NCI-H146 treated with DMSO at 0.1 percent for 48 hours (cell line): ENCODE results near the gene PRPF18.

Experiments
- DNase-seq: peaks from one replicate; lab custom pipeline; 2025; ENCODE audit not compliant: unreplicated experiment; lab: John Stamatoyannopoulos, UW

The PRPF18 gene

GRCh38 chr10:13604357-13605040, 17.7 kb downstream of the PRPF18 start:
- no peak for DNase-seq

DNA sequence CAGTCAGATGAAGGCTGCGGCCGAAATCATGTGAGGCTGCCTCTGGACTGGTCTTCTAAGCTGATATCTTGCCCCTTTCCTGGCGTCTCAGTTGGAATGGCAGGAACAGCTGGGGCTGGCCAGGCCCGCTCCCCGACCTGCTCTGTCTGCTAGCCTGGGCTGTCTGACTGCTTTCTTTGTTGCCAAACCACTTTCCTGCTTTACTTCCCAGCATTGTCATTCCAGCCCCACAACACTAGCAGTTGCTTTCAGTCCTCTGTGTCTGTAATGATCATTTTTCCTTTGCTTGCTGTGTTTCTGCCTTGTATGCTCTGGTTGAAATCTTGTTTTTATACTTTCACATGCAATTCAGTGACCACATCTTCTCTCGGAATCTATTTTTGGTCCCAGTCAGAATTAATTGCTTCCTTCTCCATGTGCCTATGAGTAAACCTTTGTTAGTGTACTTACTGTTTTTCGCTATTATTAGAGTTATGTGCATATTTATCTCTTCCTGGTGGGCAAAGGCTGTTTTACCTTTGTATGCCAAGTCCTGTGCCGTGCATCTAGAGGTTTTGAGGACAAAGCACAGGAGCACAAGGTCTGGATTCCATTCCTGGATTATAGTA, 21.6 kb downstream of the PRPF18 start:
- no peak for DNase-seq

GRCh38 chr10:13612654-13613373, 26.0 kb downstream of the PRPF18 start:
- DNase-seq = no peak

- DNase-seq = no peak
These were observed 26.8 kb downstream of the PRPF18 start for GRCh38 chr10:13613519-13613918.

GRCh38 chr10:13614530-13615332, 28.0 kb downstream of the PRPF18 start:
- no peak for DNase-seq

GRCh38 chr10:13615650-13616300, 29.0 kb downstream of the PRPF18 start:
- no peak for DNase-seq

DNA sequence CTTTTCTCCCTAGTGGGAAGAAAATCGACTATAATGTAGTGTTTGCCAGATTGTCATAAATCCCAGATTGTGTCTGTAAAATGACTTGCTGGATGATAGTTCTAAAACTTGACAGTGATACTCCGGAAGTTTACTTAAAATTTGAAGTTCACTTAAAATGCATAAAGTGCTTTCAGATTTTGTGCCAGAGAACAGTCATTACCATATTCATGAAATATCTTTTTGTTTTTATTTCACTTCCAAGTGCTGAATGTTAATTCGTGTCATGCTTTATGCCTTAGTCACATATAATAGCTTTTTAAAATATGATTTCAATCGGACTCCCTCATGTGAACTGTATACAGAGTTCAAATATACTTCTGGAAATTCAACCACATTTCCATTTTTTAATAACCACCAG, 30.4 kb downstream of the PRPF18 start:
- DNase-seq = no peak

DNA sequence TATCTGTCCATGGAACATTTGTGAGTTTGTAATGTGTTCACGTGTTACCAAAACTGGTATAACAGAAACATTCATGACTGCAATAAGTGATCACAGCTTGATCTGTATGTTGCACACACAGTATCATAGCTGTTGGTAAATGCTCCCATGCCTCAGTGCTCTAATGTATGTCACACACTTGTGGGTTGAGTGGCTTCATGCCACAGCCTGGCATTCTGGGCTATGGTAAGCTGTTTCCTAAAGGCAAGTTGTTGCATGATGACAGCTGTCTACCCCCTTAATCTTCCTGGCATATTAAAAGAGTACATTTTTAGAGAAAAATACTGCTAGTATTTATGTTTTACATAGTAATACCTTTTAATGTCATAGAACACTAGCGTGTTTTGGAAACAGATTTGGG, 35.2 kb downstream of the PRPF18 start:
- no peak for DNase-seq

GRCh38 chr10:13624630-13625029, 37.9 kb downstream of the PRPF18 start:
- DNase-seq = no peak

DNA sequence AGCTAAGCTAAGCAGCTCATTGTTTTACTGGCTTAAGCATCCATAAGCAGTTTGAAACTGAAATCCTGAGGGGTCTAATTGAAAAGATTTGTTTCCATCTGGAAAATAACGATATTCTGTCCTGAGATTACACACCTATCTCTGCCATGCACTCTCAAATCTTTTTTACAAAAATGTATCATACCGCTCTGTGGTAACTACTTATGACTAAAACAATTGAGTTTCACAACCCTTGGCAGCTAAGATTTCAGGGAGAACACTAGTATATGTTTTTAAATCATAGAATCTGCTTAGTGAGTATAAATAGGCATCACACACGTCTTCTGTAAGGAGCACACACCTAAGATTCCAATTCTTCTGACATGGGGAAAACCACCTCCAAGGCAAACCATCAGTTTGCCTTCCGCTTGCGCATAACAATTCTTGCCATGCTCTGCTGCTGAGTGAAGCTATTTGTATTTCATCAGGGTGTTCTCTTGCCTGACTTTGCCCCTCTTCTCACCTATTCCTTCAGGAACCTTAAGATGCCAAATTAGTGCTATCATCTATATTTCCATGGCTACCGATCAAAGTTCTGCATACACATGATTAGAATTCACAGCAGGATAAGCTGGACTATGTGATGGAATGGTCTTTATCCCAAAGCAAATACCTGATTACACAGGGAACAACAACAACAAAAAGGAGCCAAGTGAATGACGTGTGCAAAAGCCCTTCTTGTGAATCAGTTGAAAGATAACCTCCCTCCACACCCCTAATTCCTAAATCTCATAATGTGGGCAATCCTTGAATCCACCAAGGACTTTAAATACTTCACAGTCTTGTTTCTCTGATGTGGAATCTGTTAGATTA, 40.9 kb downstream of the PRPF18 start:
- DNase-seq = no peak

- no peak for DNase-seq
These were observed 41.9 kb downstream of the PRPF18 start for GRCh38 chr10:13628661-13629060.

GRCh38 chr10:13629116-13629515, 42.4 kb downstream of the PRPF18 start:
- DNase-seq = no peak

- no peak for DNase-seq
These were observed 43.5 kb downstream of the PRPF18 start for GRCh38 chr10:13630231-13630630.

DNA sequence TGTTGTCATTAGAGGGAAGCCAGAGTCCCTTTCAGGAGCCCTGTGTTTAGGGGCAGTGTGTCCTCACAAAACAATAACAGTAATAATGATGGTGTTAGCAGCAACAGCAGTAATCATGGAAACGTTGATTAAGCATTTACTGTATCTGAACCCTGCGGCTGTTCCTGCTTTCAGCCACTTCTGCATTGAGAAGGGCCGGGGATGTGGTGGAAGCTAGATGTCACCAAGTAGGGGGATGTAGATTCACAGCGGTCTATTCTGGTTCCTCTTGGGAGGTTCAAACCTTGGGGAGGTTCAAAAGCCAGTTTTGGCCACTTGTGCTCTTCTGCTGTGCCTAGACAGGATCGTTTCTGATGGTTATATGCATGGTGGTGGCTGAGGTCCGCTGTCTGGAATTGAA, 44.8 kb downstream of the PRPF18 start:
- no peak for DNase-seq

DNA sequence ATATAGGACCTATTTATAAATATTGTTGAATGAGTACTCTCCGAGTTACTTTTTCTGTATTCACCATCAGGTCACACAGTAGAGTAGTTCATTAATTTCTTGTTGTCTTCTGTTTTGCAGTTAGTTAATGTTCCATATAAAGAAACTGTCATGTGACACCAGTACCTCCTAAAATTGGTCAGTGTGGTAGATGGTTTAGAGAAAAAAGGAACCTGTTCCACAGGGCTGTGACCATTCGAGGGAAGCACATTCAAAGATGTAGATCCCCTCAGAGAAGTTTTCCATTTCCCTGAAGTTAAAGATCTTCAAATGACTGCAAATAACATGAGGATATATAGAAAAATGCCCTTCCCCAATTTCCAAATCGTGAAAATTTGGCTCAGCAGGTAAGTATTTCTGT, 45.7 kb downstream of the PRPF18 start:
- no peak for DNase-seq

DNA sequence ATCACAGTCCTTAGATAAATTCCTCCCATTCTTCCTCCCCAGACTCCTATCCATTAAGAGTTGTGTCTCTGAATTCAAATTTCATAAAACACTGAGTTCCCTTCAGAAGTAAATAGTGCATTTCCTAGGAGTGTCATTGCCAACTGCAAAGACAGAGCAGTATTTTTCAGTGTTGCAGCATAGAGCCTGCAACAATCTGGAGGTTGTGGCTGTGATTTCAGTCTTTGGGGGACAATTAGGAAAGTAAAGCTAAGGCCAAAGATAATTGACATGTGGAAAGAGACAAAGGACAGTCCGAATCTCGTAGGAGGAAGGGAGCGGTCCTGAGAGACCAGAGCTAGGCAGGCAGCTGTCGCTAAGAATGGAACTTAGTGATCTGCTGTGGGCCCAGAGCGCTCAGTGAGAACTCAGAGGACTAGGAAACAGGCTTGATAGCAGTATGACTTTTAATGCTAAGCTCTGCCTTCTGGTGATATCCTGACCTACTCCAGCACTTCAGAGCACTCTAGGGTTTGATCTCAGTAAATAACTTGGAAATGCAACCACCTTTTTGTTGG, 46.2 kb downstream of the PRPF18 start:
- no peak for DNase-seq

- no peak for DNase-seq
These were observed 46.9 kb downstream of the PRPF18 start for GRCh38 chr10:13633689-13634088.

DNA sequence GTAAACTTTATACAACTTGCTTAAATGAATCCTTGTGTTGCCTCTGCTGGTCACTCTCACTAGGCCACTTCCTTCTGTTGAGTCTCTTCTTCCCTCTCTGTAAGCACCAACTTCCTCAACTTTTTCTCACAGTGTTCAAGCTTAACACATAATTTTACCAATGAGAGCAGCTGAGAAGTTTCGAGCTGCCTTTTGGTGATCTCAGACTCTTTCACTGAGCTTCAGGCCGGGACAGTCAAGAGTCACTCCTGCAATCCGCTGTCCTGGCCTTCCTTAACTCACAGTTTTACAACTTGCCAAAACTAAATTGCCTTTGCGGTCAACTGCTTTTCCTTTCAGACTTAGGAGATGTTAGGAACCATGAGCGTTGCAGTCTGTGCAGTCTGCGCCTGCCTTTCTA, 47.4 kb downstream of the PRPF18 start:
- DNase-seq = no peak

DNA sequence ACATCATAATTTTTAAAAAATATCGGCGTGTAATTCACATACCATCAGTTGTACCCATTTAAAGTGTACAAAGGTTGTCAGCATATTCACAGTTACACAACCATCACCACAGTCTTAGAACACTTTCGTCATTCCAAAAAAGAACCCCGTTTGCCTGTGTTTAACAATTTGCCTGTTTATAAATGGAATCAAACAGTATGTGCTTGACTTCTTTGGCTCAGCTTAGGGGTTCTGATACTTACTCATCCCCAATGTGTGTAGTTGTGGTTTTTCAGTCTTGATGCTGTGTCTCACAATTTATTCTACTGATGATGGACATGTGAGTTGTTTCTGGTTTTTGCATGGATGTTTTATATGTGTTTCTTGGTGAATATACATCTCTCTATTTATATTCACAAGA, 50.0 kb downstream of the PRPF18 start:
- no peak for DNase-seq
